DOHH2 (cell line): ENCODE results near the gene SORD.

Experiments
- CTCF ChIP-seq: fragments of 200-600 bp; sonication (generic); IDR thresholded peaks from one replicate; pipeline ENCODE4 v1.5.1; 2014; ENCODE audit warnings: antibody characterized with exemption, mild to moderate bottlenecking, low read depth, low read length; ENCODE audit not compliant: poor library complexity, severe bottlenecking
- EZH2phosphoT487 ChIP-seq: fragments of 200-600 bp; sonication (generic); IDR thresholded peaks from 2 replicates; pipeline ENCODE4 v1.6.1; 2017; ENCODE audit warnings: borderline replicate concordance, mild to moderate bottlenecking, antibody characterized with exemption, low read length, moderate library complexity, mixed read lengths

- no peak for TF ChIP-seq CTCF
- no peak for TF ChIP-seq EZH2phosphoT487
These were observed 23.9 kb upstream of the SORD start for GRCh38 chr15:44999105-44999504.
